Neural cell (in vitro differentiated cells): ENCODE measurements around the gene PDPK1.

Experiments used
- CTCF ChIP-seq: fragments of 450-650 bp; IDR thresholded peaks from 2 replicates; pipeline ENCODE4 v1.5.1; 2014; ENCODE audit warnings: antibody characterized with exemption, mild to moderate bottlenecking, moderate library complexity; ENCODE audit not compliant: poor library complexity, severe bottlenecking
- EP300 ChIP-seq: fragments of 450-650 bp; conservative IDR thresholded peaks from 2 replicates; pipeline ENCODE4 v1.6.1; 2014; ENCODE audit warnings: antibody characterized with exemption, mild to moderate bottlenecking, moderate library complexity; ENCODE audit not compliant: poor library complexity, severe bottlenecking
- EZH2 ChIP-seq: fragments of 200-600, 300-800 bp; shearing (Covaris generic), sonication (generic); IDR thresholded peaks from 2 replicates; pipeline ENCODE4 v1.6.1; 2014; ENCODE audit warnings: antibody characterized with exemption, low read length, borderline replicate concordance, mild to moderate bottlenecking; ENCODE audit not compliant: insufficient read depth, poor library complexity, severe bottlenecking
- MXI1 ChIP-seq: fragments of 450-650 bp; conservative IDR thresholded peaks from 2 replicates; pipeline ENCODE4 v1.6.1; 2014; ENCODE audit warnings: antibody characterized with exemption, mild to moderate bottlenecking; ENCODE audit not compliant: poor library complexity, severe bottlenecking
- POLR2AphosphoS5 ChIP-seq: IDR thresholded peaks from 2 replicates; pipeline ENCODE4 v1.6.1; 2012
- RAD21 ChIP-seq: fragments of 450-650 bp; conservative IDR thresholded peaks from 2 replicates; pipeline ENCODE4 v1.6.1; 2014; ENCODE audit warnings: antibody characterized with exemption, mild to moderate bottlenecking, moderate library complexity
- REST ChIP-seq: IDR thresholded peaks from 2 replicates; pipeline ENCODE4 v1.6.1; 2012; ENCODE audit warnings: borderline replicate concordance
- SMC3 ChIP-seq: fragments of 450-650 bp; conservative IDR thresholded peaks from 2 replicates; pipeline ENCODE4 v1.6.1; 2014; ENCODE audit warnings: antibody characterized with exemption, mild to moderate bottlenecking, moderate library complexity; ENCODE audit not compliant: poor library complexity
- TAF1 ChIP-seq: IDR thresholded peaks from 2 replicates; pipeline ENCODE4 v1.6.1; 2012; ENCODE audit warnings: low read depth

GRCh38 chr16:2517954-2518605 is 19.7 kb upstream of the PDPK1 start:
- TF ChIP-seq CTCF = no peak
- TF ChIP-seq EP300 = no peak
- TF ChIP-seq TAF1 = no peak
- TF ChIP-seq RAD21 = no peak
- TF ChIP-seq MXI1 = no peak
- no peak for TF ChIP-seq POLR2AphosphoS5
- no peak for TF ChIP-seq EZH2
- TF ChIP-seq REST = no peak
- TF ChIP-seq SMC3 = no peak
